H1 (cell line): ENCODE data around the gene COQ10B. TPM values are rescaled to one million over a fixed set of nuclear protein-coding genes. Genes with fewer than 3 reads are reported as not detected.

ENCODE experiments used
- CTCF ChIA-PET: fragments of 300-600 bp; sonication (Branson Sonifier 250); formaldehyde crosslinking; loops from one replicate; lab custom pipeline; 2021; ENCODE audit not compliant: partially characterized antibody; lab: Charles Lee
- POLR2A ChIA-PET: fragments of 300-600 bp; sonication (Branson Sonifier 250); formaldehyde crosslinking; loops from one replicate; lab custom pipeline; 2021; ENCODE audit warnings: inconsistent platforms; ENCODE audit not compliant: partially characterized antibody; lab: Charles Lee
- DNase-seq, 2 experiments: peaks; one replicate each; pipeline versions ENCODE4 v3.0.0 to v3.0.0-alpha.2; 2010 to 2022; ENCODE audit warnings: low spot score in 2 of 2, low read depth in 1 of 2, mixed read lengths in 1 of 2
- FAIRE-seq: peaks from 2 replicates; lab custom pipeline; 2011; peaks lifted over from hg19 to GRCh38; lab: Jason Lieb, UNC
- H2AFZ ChIP-seq: 2 replicates; pipeline ENCODE4 v1.8.1; 2012; ENCODE audit warnings: low read length, inconsistent platforms
- H2AK5ac ChIP-seq: 2 replicates; pipeline ENCODE4 v1.6.1; 2013; ENCODE audit warnings: low read depth, low read length
- H2BK120ac ChIP-seq: replicated peaks from 2 replicates; pipeline ENCODE3; 2013; ENCODE audit warnings: low read depth, low read length, inconsistent platforms
- H2BK12ac ChIP-seq: 2 replicates; pipeline ENCODE4 v1.6.1; 2013; ENCODE audit warnings: low read depth, low read length
- H2BK15ac ChIP-seq: 2 replicates; pipeline ENCODE4 v1.6.1; 2013; ENCODE audit warnings: low read length
- H2BK20ac ChIP-seq: 2 replicates; pipeline ENCODE4 v1.6.1; 2013; ENCODE audit warnings: low read length
- H2BK5ac ChIP-seq: 2 replicates; pipeline ENCODE4 v1.6.1; 2013; ENCODE audit warnings: low read depth, low read length
- H3K14ac ChIP-seq: 2 replicates; pipeline ENCODE4 v1.6.1; 2013; ENCODE audit warnings: inconsistent platforms; ENCODE audit not compliant: insufficient read length
- H3K18ac ChIP-seq: 2 replicates; pipeline ENCODE4 v1.6.1; 2013; ENCODE audit warnings: low read length; ENCODE audit errors: extremely low read depth
- H3K23ac ChIP-seq: 2 replicates; pipeline ENCODE4 v1.6.1; 2013; ENCODE audit warnings: inconsistent platforms; ENCODE audit not compliant: insufficient read length
- H3K23me2 ChIP-seq: 2 replicates; pipeline ENCODE4 v1.6.1; 2013; ENCODE audit warnings: low read depth, low read length
- H3K27ac ChIP-seq: 2 replicates; pipeline ENCODE4 v1.6.1; 2011; ENCODE audit warnings: low read depth, low read length, inconsistent platforms
- H3K27me3 ChIP-seq, 4 experiments: replicated peaks in 1 of 4; 1 replicate in 1 of 4; 2 replicates in 3 of 4; pipeline versions ENCODE4 v1.6.1 to v1.8.1; 2011 to 2013; ENCODE audit warnings: low read length in 3 of 4, mild to moderate bottlenecking in 3 of 4, inconsistent platforms in 2 of 4, mixed read lengths in 2 of 4, moderate library complexity in 1 of 4; ENCODE audit not compliant: control insufficient read depth in 3 of 4, insufficient read depth in 3 of 4; ENCODE audit errors: extremely low read depth in 1 of 4
- H3K36me3 ChIP-seq, 4 experiments: 2 replicates each; pipeline versions ENCODE4 v1.6.1 to v1.8.1; 2011 to 2013; ENCODE audit warnings: mild to moderate bottlenecking in 4 of 4, low read length in 3 of 4, moderate library complexity in 2 of 4, control low read depth in 1 of 4, inconsistent platforms in 1 of 4; ENCODE audit not compliant: insufficient read depth in 4 of 4, control insufficient read depth in 2 of 4
- H3K4ac ChIP-seq: replicated peaks from 2 replicates; pipeline ENCODE3; 2013; ENCODE audit warnings: low read length, low read depth, mixed read lengths, inconsistent platforms; ENCODE audit not compliant: insufficient read length
- H3K4me1 ChIP-seq, 4 experiments: replicated peaks in 1 of 4; 1 replicate in 1 of 4; 2 replicates in 3 of 4; pipeline versions ENCODE4 v1.6.1 to v1.8.1; 2011 to 2013; ENCODE audit warnings: low read length in 3 of 4, inconsistent platforms in 2 of 4, mixed read lengths in 1 of 4; ENCODE audit not compliant: insufficient read depth in 4 of 4, control insufficient read depth in 3 of 4
- H3K4me2 ChIP-seq, 2 experiments: 2 replicates each; pipeline versions ENCODE4 v1.6.1 to v1.8.1; 2011 to 2013; ENCODE audit warnings: low read depth in 2 of 2, low read length in 2 of 2, control low read depth in 1 of 2, inconsistent platforms in 1 of 2, mild to moderate bottlenecking in 1 of 2; ENCODE audit not compliant: insufficient read depth in 1 of 2
- H3K4me3 ChIP-seq, 4 experiments: fragments of 200-600, 300-600 bp in 1 of 4; sonication (generic), shearing (Covaris generic), sonication (Bioruptor Twin) in 1 of 4; 2 replicates each; pipeline versions ENCODE4 v1.5.1 to v1.8.1; 2011 to 2016; ENCODE audit warnings: low read length in 4 of 4, low read depth in 3 of 4, control low read depth in 2 of 4, inconsistent platforms in 2 of 4, mild to moderate bottlenecking in 2 of 4, mixed read lengths in 1 of 4, moderate library complexity in 1 of 4; ENCODE audit not compliant: insufficient read depth in 2 of 4; ENCODE audit errors: extremely low read depth in 1 of 4
- H3K56ac ChIP-seq: replicated peaks from 2 replicates; pipeline ENCODE3; 2013; ENCODE audit warnings: low read depth, mild to moderate bottlenecking, mixed read lengths, low read length, inconsistent platforms; ENCODE audit not compliant: insufficient read length
- H3K79me1 ChIP-seq: 2 replicates; pipeline ENCODE4 v1.6.1; 2013; ENCODE audit warnings: low read depth, low read length, control low read depth
- H3K79me2 ChIP-seq, 2 experiments: 2 replicates each; pipeline versions ENCODE4 v1.6.1 to v1.8.1; 2012 to 2013; ENCODE audit warnings: low read length in 2 of 2, mild to moderate bottlenecking in 2 of 2, inconsistent platforms in 1 of 2; ENCODE audit not compliant: insufficient read depth in 2 of 2, control insufficient read depth in 1 of 2
- H3K9ac ChIP-seq, 4 experiments: replicated peaks in 1 of 4; 1 replicate in 1 of 4; 2 replicates in 3 of 4; pipeline versions ENCODE4 v1.6.1 to v1.8.1; 2011 to 2013; ENCODE audit warnings: low read depth in 3 of 4, low read length in 3 of 4, control low read depth in 2 of 4, mild to moderate bottlenecking in 2 of 4, moderate library complexity in 2 of 4, inconsistent platforms in 1 of 4; ENCODE audit errors: extremely low read depth in 1 of 4
- H3K9me3 ChIP-seq, 2 experiments: 2 replicates each; pipeline versions ENCODE4 v1.6.1 to v1.8.1; 2012 to 2013; ENCODE audit warnings: mild to moderate bottlenecking in 2 of 2, moderate library complexity in 2 of 2, control low read depth in 1 of 2, inconsistent platforms in 1 of 2, low read depth in 1 of 2, low read length in 1 of 2, mixed read lengths in 1 of 2; ENCODE audit not compliant: insufficient read depth in 2 of 2
- H4K20me1 ChIP-seq, 2 experiments: replicated peaks in 1 of 2; 2 replicates each; pipeline versions ENCODE3 to v1.8.1; 2011 to 2013; ENCODE audit warnings: inconsistent platforms in 2 of 2, low read length in 2 of 2, mild to moderate bottlenecking in 1 of 2; ENCODE audit not compliant: insufficient read depth in 2 of 2, control insufficient read depth in 1 of 2
- H4K5ac ChIP-seq: 2 replicates; pipeline ENCODE4 v1.6.1; 2013; ENCODE audit warnings: low read length, low read depth, mixed read lengths, inconsistent platforms; ENCODE audit not compliant: insufficient read length
- H4K8ac ChIP-seq: 2 replicates; pipeline ENCODE4 v1.8.0; 2013; ENCODE audit warnings: mild to moderate bottlenecking, moderate library complexity, low read length, inconsistent platforms; ENCODE audit not compliant: insufficient read depth; ENCODE audit errors: extremely low read depth
- H4K91ac ChIP-seq: replicated peaks from 2 replicates; pipeline ENCODE3; 2013; ENCODE audit warnings: low read length, mixed read lengths, inconsistent platforms; ENCODE audit not compliant: insufficient read length
- BRCA1 ChIP-seq: IDR thresholded peaks from 2 replicates; pipeline ENCODE4 v1.6.1; 2012; ENCODE audit warnings: low read depth, low read length, improper control_type of control experiment
- EGR1 ChIP-seq: IDR thresholded peaks from 2 replicates; pipeline ENCODE4 v1.6.1; 2011; ENCODE audit warnings: low read depth, low read length, borderline replicate concordance
- GTF2F1 ChIP-seq: IDR thresholded peaks from 2 replicates; pipeline ENCODE4 v1.6.1; 2012; ENCODE audit warnings: low read depth, low read length, improper control_type of control experiment, borderline replicate concordance
- MAFK ChIP-seq: IDR thresholded peaks from 2 replicates; pipeline ENCODE4 v1.6.1; 2012; ENCODE audit warnings: low read depth, mild to moderate bottlenecking, improper control_type of control experiment, low read length
- SP1 ChIP-seq: IDR thresholded peaks from 2 replicates; pipeline ENCODE4 v1.6.1; 2011; ENCODE audit warnings: low read depth, low read length
- WGBS, 2 experiments: shearing (Covaris generic) in 1 of 2; methylation state at CpG; one replicate each; pipeline versions ENCODE4 v1.1.6 to v1.1.7; 2013 to 2015; ENCODE audit warnings: low lambda C conversion rate in 2 of 2, mixed read lengths in 2 of 2, inconsistent platforms in 1 of 2, low coverage in 1 of 2, missing lambda C conversion rate in 1 of 2; ENCODE audit not compliant: insufficient replicate concordance in 2 of 2, insufficient coverage in 1 of 2, insufficient read length in 1 of 2; ENCODE audit errors: extremely low coverage in 1 of 2, missing lambda C conversion rate in 1 of 2; 5-methylcytosine and 5-hydroxymethylcytosine counted together
- polyA plus RNA-seq, 7 experiments: library from polyadenylated mRNA; depleted of rRNA in 3 of 7; stranded (reverse) in 5 of 7; unstranded in 2 of 7; fragments of >200 nt in 5 of 7; fragments of 200-250 nt in 2 of 7; gene quantifications; 1 replicate in 5 of 7; 2 replicates in 1 of 7; 4 replicates in 1 of 7; pipeline versions ENCODE4 v1.2.1 to v1.2.3, GENCODE V29; 2011 to 2013; ENCODE audit warnings: missing spikeins in 2 of 7, mixed read lengths in 2 of 7
- total RNA-seq: library from RNA; stranded (reverse); fragmentation: NEBNext Ultra II Directional; extraction: Animal tissue kit (Norgen Biotek cat#: 25700); gene quantifications from 2 replicates; pipeline ENCODE4 v1.2.1, GENCODE V29; 2021

COQ10B gene
- total and polyA plus RNA-seq, 2 of the 8 experiments (the other 6 are each of a cell fraction or from before 2014, with no cell fraction given), result 1.9 to 17.3 TPM

DNA sequence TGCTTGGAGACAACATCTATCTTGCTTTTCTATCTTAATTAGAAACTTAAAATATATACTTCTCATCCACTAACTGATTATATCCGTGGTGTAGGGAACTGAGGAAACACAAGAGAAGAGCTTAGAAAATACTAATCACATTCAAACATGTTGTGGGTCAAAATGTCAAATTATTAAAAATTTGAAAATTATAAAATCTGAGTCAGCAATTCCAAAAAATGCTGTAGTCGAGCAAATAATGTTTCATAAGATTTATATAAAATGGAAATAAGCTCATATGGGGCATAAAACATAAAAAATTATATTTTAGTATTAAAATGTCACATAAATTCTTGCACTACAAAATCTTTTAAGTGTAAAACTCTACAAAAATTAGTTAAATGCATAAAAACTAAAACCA lies 47.8 kb upstream of the COQ10B start:
- H3K9me3 ChIP-seq, result no peaks in the 10 kb centered on the region; a peak in 1 of 4 replicates
- no peaks in the 10 kb centered on the region for H3K27me3 ChIP-seq
- H2AFZ ChIP-seq, result no peak overlapping the region
- no peak overlapping the region for H2BK15ac ChIP-seq
- H2AK5ac ChIP-seq, result no peak overlapping the region
- no peak overlapping the region for H2BK20ac ChIP-seq
- H3K79me2 ChIP-seq, result peaks cover 0 to 4% of the 10 kb centered on the region in 2 experiments; a peak in 1 of 4 replicates
- H3K14ac ChIP-seq, result no peak overlapping the region
- H3K9ac ChIP-seq, result no peak overlapping the region
- H2BK12ac ChIP-seq, result no peak overlapping the region
- H2BK120ac ChIP-seq, result no peak overlapping the region
- no peak overlapping the region for H3K23ac ChIP-seq
- H3K4me2 ChIP-seq, result no peak overlapping the region
- no peak overlapping the region for H2BK5ac ChIP-seq
- POLR2A ChIA-PET, result no interaction called here
- no peak overlapping the region for H3K56ac ChIP-seq
- H3K4me3 ChIP-seq, result no peak overlapping the region
- TF ChIP-seq GTF2F1, result no peak
- no peak for TF ChIP-seq EGR1
- peak; percentile 31; the same call in 1 of the 2 replicates for TF ChIP-seq MAFK
- no peak for TF ChIP-seq BRCA1
- no peak for TF ChIP-seq SP1
- peaks cover 3% of the 10 kb centered on the region in 2 experiments for H4K20me1 ChIP-seq
- no peak overlapping the region for H4K5ac ChIP-seq
- H4K8ac ChIP-seq, result no peak overlapping the region
- H3K4me1 ChIP-seq, result no peaks in the 10 kb centered on the region
- no peak for DNase-seq
- CTCF ChIA-PET, result interaction anchor here (0.6 kb wide), 1 partner anchor 325 kb away, joined by 3 read pairs; no protein-coding TSS in a partner anchor
- no peak overlapping the region for H3K27ac ChIP-seq
- H3K79me1 ChIP-seq, result no peaks in the 10 kb centered on the region
- WGBS, 2 experiments, result 93% methylated on average over 2 of the region's 2 CpGs; no CpG with 5 or more reads in 1 of the 2 experiments
- H4K91ac ChIP-seq, result no peak overlapping the region
- no peaks in the 10 kb centered on the region for H3K23me2 ChIP-seq
- H3K36me3 ChIP-seq, result peaks cover 36 to 100% (median 89%) of the 10 kb centered on the region in 4 experiments
- FAIRE-seq, result no peak
- H3K4ac ChIP-seq, result no peak overlapping the region
- H3K18ac ChIP-seq, result no peak overlapping the region
